ENCODE results near the gene GSN. TPM values are rescaled to one million over a fixed set of nuclear protein-coding genes. Genes with fewer than 3 reads are reported as not detected.

GSN gene
- polyA plus RNA-seq, 2 of the 4 experiments (the other 2 are of a cell fraction), result 33.7 to 77.2 TPM

GRCh38 chr9:121277518-121278295, 9.7 kb downstream of the GSN start:
- 77% methylated on average over 4 of the region's 4 CpGs for WGBS (ENCODE audit: missing lambda C conversion rate)
- FAIRE-seq, result no peak
- ATAC-seq, result no peak
- ChIA-PET CTCF (interaction anchor here (0.8 to 2.7 kb wide), 37 partner anchors 9 to 251 kb away, joined by 3 to 46 read pairs (median 6); partner anchors contain the start of gene GSN), POLR2A (interaction anchor here (1.5 to 1.8 kb wide), 2 partner anchors 9 to 10 kb away, joined by 12 to 24 read pairs; partner anchors contain the start of gene GSN)
- Histone ChIP-seq H3K9me3 (no peaks in the 10 kb centered on the region), H3K4me3 (no peak overlapping the region), H3K4me2 (peak overlapping the region; percentile 57), H3K4me1 (peaks cover 57% of the 10 kb centered on the region), H3K27ac (peak overlapping the region; percentile 58 to 83)
- DNase-seq (ENCODE audit: low read depth in 1 of 2, low spot score in 1 of 2), result no peak
- TF ChIP-seq USF2 (IDR thresholded peaks at IDR 0.05), result no peak
- no peak for TF ChIP-seq ELK1 (IDR thresholded peaks at IDR 0.05; ENCODE audit: low read depth, low read length)
- TF ChIP-seq PHF8 (IDR thresholded peaks at IDR 0.05; ENCODE audit: borderline replicate concordance, low read depth), result no peak
- TF ChIP-seq NPAS2 (CRISPR knock-in tag; IDR thresholded peaks at IDR 0.05; ENCODE audit: borderline replicate concordance), result no peak
- no peak for TF ChIP-seq RCOR1 (IDR thresholded peaks at IDR 0.05; ENCODE audit: low read depth, low read length)
- no peak for TF ChIP-seq FOSB (CRISPR knock-in tag; IDR thresholded peaks at IDR 0.05)
- TF ChIP-seq KDM5A (IDR thresholded peaks at IDR 0.05), result no peak
- no peak for TF ChIP-seq BCL3 (IDR thresholded peaks at IDR 0.05)
- TF ChIP-seq POLR2AphosphoS2 (conservative IDR thresholded peaks at IDR 0.05; ENCODE audit: low read length), result no peak
- no peak for TF ChIP-seq HOXA7 (CRISPR knock-in tag; IDR thresholded peaks at IDR 0.05)
- TF ChIP-seq HDAC2 (IDR thresholded peaks at IDR 0.05), result no peak
- TF ChIP-seq E2F6 (IDR thresholded peaks at IDR 0.05; ENCODE audit: borderline replicate concordance, low read depth), result no peak
- no peak for TF ChIP-seq GATA3 (IDR thresholded peaks at IDR 0.05; ENCODE audit: borderline replicate concordance)
- TF ChIP-seq MAFK (IDR thresholded peaks at IDR 0.05; ENCODE audit: partially characterized antibody), result no peak
- TF ChIP-seq NR3C1 (IDR thresholded peaks at IDR 0.05), result no peak
- no peak for TF ChIP-seq NFE2L2 (conservative IDR thresholded peaks at IDR 0.05; ENCODE audit: low read length)
- TF ChIP-seq ZSCAN20 (CRISPR knock-in tag; IDR thresholded peaks at IDR 0.05), result no peak
- no peak for TF ChIP-seq HMGXB4 (CRISPR knock-in tag; IDR thresholded peaks at IDR 0.05; ENCODE audit: borderline replicate concordance)
- TF ChIP-seq FOXS1 (CRISPR knock-in tag; IDR thresholded peaks at IDR 0.05), result no peak
- TF ChIP-seq MAZ (IDR thresholded peaks at IDR 0.05; ENCODE audit: borderline replicate concordance, low read depth, low read length), result no peak

All from A549 (cell line).